Endodermal cell (in vitro differentiated cells): ENCODE results near the gene CTNNA1. TPM values are rescaled to one million over a fixed set of nuclear protein-coding genes. Genes with fewer than 3 reads are reported as not detected.

ENCODE experiments used
- DNase-seq: peaks from one replicate; pipeline ENCODE4 v3.0.0-alpha.2; 2017
- H3K27ac ChIP-seq: 2 replicates; pipeline ENCODE4 v1.5.1; 2013; ENCODE audit warnings: mild to moderate bottlenecking, low read depth, low read length, moderate library complexity
- H3K27me3 ChIP-seq: 2 replicates; pipeline ENCODE4 v1.6.1; 2013; ENCODE audit warnings: mild to moderate bottlenecking, low read length, moderate library complexity; ENCODE audit not compliant: insufficient read depth, control insufficient read depth, poor library complexity, severe bottlenecking
- H3K36me3 ChIP-seq: 2 replicates; pipeline ENCODE4 v1.7.0; 2013; ENCODE audit warnings: mild to moderate bottlenecking, low read length, moderate library complexity; ENCODE audit not compliant: control insufficient read depth, insufficient read depth
- H3K4me1 ChIP-seq: one replicate; pipeline ENCODE4 v1.7.0; 2013; ENCODE audit warnings: low read length; ENCODE audit not compliant: control insufficient read depth, insufficient read depth
- H3K4me3 ChIP-seq: 2 replicates; pipeline ENCODE4 v1.5.1; 2013; ENCODE audit warnings: mild to moderate bottlenecking, low read length, moderate library complexity
- H3K9ac ChIP-seq: 2 replicates; pipeline ENCODE4 v1.6.1; 2013; ENCODE audit warnings: mild to moderate bottlenecking, low read length, moderate library complexity; ENCODE audit not compliant: poor library complexity, severe bottlenecking; ENCODE audit errors: extremely low read depth
- H3K9me3 ChIP-seq: 2 replicates; pipeline ENCODE4 v1.6.1; 2013; ENCODE audit warnings: mild to moderate bottlenecking, low read length, moderate library complexity; ENCODE audit not compliant: control insufficient read depth
- H3K27ac Mint-ChIP-seq: 2 replicates; pipeline ENCODE4 v1.8.0; 2020; ENCODE audit warnings: mixed read lengths
- H3K27me3 Mint-ChIP-seq: 2 replicates; pipeline ENCODE4 v1.8.0; 2021; ENCODE audit warnings: mild to moderate bottlenecking, mixed read lengths; ENCODE audit not compliant: insufficient read depth
- H3K36me3 Mint-ChIP-seq: 2 replicates; pipeline ENCODE4 v1.8.0; 2020; ENCODE audit warnings: low read depth, mixed read lengths
- H3K4me1 Mint-ChIP-seq: 2 replicates; pipeline ENCODE4 v1.8.0; 2020; ENCODE audit warnings: mixed read lengths
- H3K4me3 Mint-ChIP-seq: 2 replicates; pipeline ENCODE4 v1.8.0; 2020; ENCODE audit warnings: mild to moderate bottlenecking, moderate library complexity, mixed read lengths
- H3K9me3 Mint-ChIP-seq: 2 replicates; pipeline ENCODE4 v1.8.0; 2020; ENCODE audit warnings: mild to moderate bottlenecking, mixed read lengths
- CTCF ChIP-seq: fragments of 200-600 bp; sonication (generic); conservative IDR thresholded peaks from 2 replicates; pipeline ENCODE4 v1.5.0; 2021; ENCODE audit warnings: antibody characterized with exemption, mild to moderate bottlenecking
- WGBS, 2 experiments: methylation state at CpG; one replicate each; pipeline versions ENCODE4 v1.1.5 to v1.1.7; 2013; ENCODE audit warnings: missing lambda C conversion rate in 2 of 2, mixed read lengths in 1 of 2; ENCODE audit not compliant: insufficient coverage in 1 of 2, insufficient read length in 1 of 2; 5-methylcytosine and 5-hydroxymethylcytosine counted together
- total RNA-seq, 2 donors: library from RNA; stranded (reverse); fragmentation: NEBNext Ultra II Directional in 1 of 2; extraction: Animal tissue kit (Norgen Biotek cat#: 25700) in 1 of 2; gene quantifications; 2 replicates in 1 of 2; 3 replicates in 1 of 2; pipeline ENCODE4 v1.2.1, GENCODE V29; 2021

Gene CTNNA1
- total RNA-seq, 2 donors from 2014 or later = 298 to 305 TPM

GRCh38 chr5:138953387-138954256 lies 200.4 kb downstream of the CTNNA1 start:
- H3K9me3 Mint-ChIP-seq = no peaks in the 10 kb centered on the region
- H3K4me1 Mint-ChIP-seq = peaks cover 26% of the 10 kb centered on the region
- no peak overlapping the region for H3K4me3 Mint-ChIP-seq
- Histone ChIP-seq H3K4me1 (peaks cover 21% of the 10 kb centered on the region), H3K27me3 (no peaks in the 10 kb centered on the region), H3K4me3 (no peak overlapping the region), H3K9ac (no peak overlapping the region), H3K27ac (peak overlapping the region; percentile 44), H3K9me3 (no peaks in the 10 kb centered on the region), H3K36me3 (no peaks in the 10 kb centered on the region)
- DNase-seq = no peak
- no peak overlapping the region for H3K27ac Mint-ChIP-seq
- WGBS, 2 experiments = 86 to 87% methylated on average over 9 to 14 of the region's 14 CpGs
- no peak for TF ChIP-seq CTCF
- H3K27me3 Mint-ChIP-seq = no peaks in the 10 kb centered on the region
- H3K36me3 Mint-ChIP-seq = no peaks in the 10 kb centered on the region

DNA sequence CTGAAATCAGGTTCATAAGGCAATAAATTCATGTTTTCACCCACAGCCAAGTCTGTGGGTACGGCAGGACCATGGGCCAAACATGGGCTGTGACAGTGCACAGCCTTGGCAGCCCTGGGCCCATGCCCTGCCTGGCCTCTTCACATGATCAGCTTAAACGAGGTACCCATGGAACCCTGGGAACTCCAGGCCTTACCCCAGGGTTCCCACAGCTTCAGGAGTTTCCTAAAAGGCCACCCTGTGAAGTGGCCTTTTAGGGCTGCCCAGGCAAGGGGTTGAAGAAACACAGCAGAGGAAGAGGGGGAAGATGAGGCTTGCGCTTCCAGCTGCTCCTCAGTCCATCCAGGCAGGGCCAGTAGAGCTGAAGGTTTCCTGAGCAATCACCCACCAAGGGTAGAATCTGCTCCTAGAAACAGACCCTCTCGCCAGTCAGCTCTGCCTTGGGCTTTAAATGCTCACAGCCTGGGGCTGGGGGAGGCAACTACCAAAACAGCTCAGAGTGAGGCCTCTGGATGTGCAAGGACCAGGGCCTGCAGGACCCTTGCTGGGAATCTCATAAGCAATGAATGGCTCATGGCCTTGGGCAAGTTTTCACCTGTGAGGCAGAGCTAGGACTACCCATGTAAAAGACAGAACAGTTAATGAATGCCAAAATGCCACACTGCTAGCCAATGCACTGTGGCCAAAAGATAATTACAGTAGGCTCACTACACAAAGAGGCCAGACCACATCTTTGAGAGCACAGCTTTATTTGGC lies 201.2 kb downstream of the CTNNA1 start:
- TF ChIP-seq CTCF = no peak
- H3K27ac ChIP-seq = no peak overlapping the region
- H3K9me3 Mint-ChIP-seq = no peaks in the 10 kb centered on the region
- H3K27ac Mint-ChIP-seq = no peak overlapping the region
- 88 to 92% methylated on average over 4 of the region's 4 CpGs for WGBS, 2 experiments
- H3K36me3 Mint-ChIP-seq = no peaks in the 10 kb centered on the region
- peaks cover 22% of the 10 kb centered on the region for H3K4me1 Mint-ChIP-seq
- peaks cover 16% of the 10 kb centered on the region for H3K4me1 ChIP-seq
- peak; percentile 42 for DNase-seq
- no peak overlapping the region for H3K4me3 ChIP-seq
- no peaks in the 10 kb centered on the region for H3K9me3 ChIP-seq
- no peak overlapping the region for H3K4me3 Mint-ChIP-seq
- no peaks in the 10 kb centered on the region for H3K36me3 ChIP-seq
- no peak overlapping the region for H3K9ac ChIP-seq
- no peaks in the 10 kb centered on the region for H3K27me3 Mint-ChIP-seq
- H3K27me3 ChIP-seq = no peaks in the 10 kb centered on the region

DNA sequence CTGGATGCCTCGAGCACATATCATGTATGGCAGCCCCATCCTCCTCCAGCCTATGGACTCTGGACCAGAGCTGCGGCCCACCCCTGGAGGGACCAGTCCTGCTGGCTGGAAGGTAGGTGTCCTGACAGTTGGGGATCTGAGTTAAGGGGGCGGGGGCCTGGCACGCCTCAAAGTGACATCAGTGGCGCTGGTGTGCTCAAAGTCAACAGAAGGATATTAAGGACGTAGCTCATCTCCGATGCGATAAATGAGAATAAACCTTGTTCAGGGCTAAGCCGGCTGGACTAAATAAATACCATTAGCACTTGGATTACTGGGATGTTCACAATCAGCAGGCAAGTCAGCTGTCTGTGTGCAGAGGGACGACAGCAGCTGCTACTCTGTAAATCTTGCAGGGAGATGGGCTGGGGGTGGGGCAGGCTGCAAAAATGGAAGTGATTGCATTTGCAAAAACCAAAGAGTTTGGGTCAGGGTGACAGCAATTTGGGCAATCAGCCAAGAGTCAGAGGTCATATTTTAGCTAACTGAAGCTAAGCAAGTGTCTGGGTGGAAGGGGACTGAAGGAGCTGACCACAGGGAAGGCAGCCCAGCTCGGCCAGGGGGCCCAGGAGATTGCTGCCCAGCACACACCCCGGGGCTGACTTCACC lies 201.9 kb downstream of the CTNNA1 start:
- no peaks in the 10 kb centered on the region for H3K9me3 Mint-ChIP-seq

More for the DNA sequence above, 201.9 kb downstream of the CTNNA1 start:
- 85 to 89% methylated on average over 11 to 12 of the region's 12 CpGs for WGBS, 2 experiments
- Histone ChIP-seq H3K36me3 (no peaks in the 10 kb centered on the region), H3K9ac (no peak overlapping the region), H3K9me3 (no peaks in the 10 kb centered on the region), H3K27me3 (no peaks in the 10 kb centered on the region), H3K4me3 (no peak overlapping the region), H3K4me1 (peaks cover 16% of the 10 kb centered on the region), H3K27ac (no peak overlapping the region)
- Mint-ChIP-seq H3K4me1 (peaks cover 22% of the 10 kb centered on the region), H3K27ac (no peak overlapping the region), H3K27me3 (no peaks in the 10 kb centered on the region), H3K4me3 (no peak overlapping the region), H3K36me3 (no peaks in the 10 kb centered on the region)
- no peak for TF ChIP-seq CTCF
- DNase-seq = no peak
